Measurements from ENCODE around the gene CGN. TPM values are rescaled to one million over a fixed set of nuclear protein-coding genes. Genes with fewer than 3 reads are reported as not detected.

Gene CGN
- total RNA-seq, 2 donors from 2014 or later: 2.3 TPM; not detected in 1

DNA sequence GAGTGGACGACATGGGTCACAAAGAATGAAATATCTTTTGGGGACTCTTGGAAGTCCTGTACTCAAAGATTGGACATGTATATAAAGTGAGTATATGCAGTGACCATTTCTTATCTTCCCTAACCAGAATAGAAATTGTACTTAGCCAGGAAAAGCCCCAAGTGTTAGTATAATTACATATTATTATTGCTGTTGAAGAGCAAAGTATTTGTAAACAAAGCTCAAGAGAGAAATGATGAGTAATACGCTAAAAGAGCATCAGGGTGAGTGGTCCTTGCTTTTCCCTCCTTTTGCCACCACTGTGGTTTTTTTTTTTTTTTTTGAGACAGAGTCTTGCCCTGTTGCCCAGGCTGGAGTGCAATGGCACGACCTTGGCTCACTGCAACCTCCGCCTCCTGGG is 6.4 kb upstream of the CGN start:
- Histone ChIP-seq H3K4me3 (no peak overlapping the region), H3K4me1 (ENCODE audit: control insufficient read depth in 1 of 2, low read depth in 2 of 2) (no peaks in the 10 kb centered on the region), H3K27ac (no peak overlapping the region), H3K9me3 (no peaks in the 10 kb centered on the region), H3K36me3 (no peaks in the 10 kb centered on the region), H3K27me3 (replicated peaks; ENCODE audit: insufficient read depth) (no peaks in the 10 kb centered on the region)
- ATAC-seq (ENCODE audit: insufficient number of reproducible peaks, low FRiP score, low read depth) (no peak), DNase-seq (ENCODE audit: low spot score) (no peak)
- TF ChIP-seq, protein P1, sequence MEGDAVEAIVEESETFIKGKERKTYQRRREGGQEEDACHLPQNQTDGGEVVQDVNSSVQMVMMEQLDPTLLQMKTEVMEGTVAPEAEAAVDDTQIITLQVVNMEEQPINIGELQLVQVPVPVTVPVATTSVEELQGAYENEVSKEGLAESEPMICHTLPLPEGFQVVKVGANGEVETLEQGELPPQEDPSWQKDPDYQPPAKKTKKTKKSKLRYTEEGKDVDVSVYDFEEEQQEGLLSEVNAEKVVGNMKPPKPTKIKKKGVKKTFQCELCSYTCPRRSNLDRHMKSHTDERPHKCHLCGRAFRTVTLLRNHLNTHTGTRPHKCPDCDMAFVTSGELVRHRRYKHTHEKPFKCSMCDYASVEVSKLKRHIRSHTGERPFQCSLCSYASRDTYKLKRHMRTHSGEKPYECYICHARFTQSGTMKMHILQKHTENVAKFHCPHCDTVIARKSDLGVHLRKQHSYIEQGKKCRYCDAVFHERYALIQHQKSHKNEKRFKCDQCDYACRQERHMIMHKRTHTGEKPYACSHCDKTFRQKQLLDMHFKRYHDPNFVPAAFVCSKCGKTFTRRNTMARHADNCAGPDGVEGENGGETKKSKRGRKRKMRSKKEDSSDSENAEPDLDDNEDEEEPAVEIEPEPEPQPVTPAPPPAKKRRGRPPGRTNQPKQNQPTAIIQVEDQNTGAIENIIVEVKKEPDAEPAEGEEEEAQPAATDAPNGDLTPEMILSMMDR (IDR thresholded peaks at IDR 0.05): no peak

DNA sequence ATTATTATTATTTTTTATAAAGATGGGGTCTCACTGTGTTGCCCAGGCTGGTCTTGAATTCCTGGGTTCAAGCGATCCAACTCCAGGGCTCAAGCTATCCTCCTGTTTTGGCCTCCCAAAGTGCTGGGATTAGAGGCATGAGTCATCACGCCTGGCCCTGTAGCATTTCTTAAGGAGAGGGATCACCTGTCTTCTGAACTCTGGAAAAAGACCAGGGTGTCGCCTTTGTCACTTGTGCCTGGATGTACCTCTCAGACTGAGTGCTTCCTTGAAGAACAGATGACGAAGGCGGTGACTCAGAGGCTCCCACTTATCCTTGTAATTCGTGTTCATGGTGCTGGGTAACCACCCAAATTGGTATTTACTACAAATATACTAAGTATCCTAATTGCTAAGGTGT is 2.4 kb upstream of the CGN start:
- Histone ChIP-seq H3K9me3 (no peaks in the 10 kb centered on the region), H3K4me1 (ENCODE audit: control insufficient read depth in 1 of 2, low read depth in 2 of 2) (peaks cover 8 to 24% of the 10 kb centered on the region in 2 donors), H3K36me3 (no peaks in the 10 kb centered on the region), H3K27me3 (replicated peaks; ENCODE audit: insufficient read depth) (no peaks in the 10 kb centered on the region), H3K4me3 (no peak overlapping the region), H3K27ac (no peak overlapping the region)
- TF ChIP-seq, protein P1 (IDR thresholded peaks at IDR 0.05): no peak
- DNase-seq (ENCODE audit: low spot score): no peak
- ATAC-seq (ENCODE audit: insufficient number of reproducible peaks, low FRiP score, low read depth): no peak

DNA sequence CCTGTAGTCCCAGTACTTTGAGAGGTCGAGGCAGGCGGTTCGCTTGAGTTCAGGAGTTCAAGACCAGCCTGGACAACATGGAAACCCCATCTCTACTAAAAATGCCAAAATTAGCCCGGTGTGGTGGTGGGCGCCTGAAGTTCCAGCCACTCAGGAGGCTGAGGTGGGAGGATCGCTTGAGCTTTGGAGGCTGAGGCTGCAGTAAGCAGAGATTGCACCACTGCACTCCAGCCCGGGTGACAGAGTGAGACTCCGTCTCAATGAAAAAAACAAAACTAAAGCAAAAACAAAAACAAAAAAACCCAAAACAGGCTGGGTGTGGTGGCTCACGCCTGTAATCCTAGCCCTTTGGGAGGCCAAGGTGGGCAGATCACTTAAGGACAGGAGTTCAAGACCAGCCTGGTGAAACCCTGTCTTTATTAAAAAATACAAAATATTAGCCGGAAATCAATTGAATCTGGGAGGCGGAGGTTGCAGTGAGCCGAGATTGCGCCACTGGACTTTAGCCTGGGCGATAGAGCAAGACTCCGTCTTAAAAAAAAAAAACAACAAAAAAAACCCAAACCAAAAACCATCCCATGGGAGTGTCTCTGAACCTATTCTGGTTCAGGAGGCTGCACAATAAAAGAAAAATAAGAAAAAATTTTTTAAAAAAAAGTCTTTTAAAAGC is 1.7 kb upstream of the CGN start:
- no peaks in the 10 kb centered on the region for H3K9me3 ChIP-seq
- DNase-seq (ENCODE audit: low spot score) (no peak), ATAC-seq (ENCODE audit: insufficient number of reproducible peaks, low FRiP score, low read depth) (no peak)
- no peak overlapping the region for H3K27ac ChIP-seq
- TF ChIP-seq, protein P1 (IDR thresholded peaks at IDR 0.05): no peak
- H3K4me3 ChIP-seq: no peak overlapping the region
- H3K27me3 ChIP-seq (replicated peaks; ENCODE audit: insufficient read depth): no peaks in the 10 kb centered on the region
- no peaks in the 10 kb centered on the region for H3K36me3 ChIP-seq
- peaks cover 8 to 24% of the 10 kb centered on the region in 2 donors for H3K4me1 ChIP-seq (ENCODE audit: control insufficient read depth in 1 of 2, low read depth in 2 of 2)

DNA sequence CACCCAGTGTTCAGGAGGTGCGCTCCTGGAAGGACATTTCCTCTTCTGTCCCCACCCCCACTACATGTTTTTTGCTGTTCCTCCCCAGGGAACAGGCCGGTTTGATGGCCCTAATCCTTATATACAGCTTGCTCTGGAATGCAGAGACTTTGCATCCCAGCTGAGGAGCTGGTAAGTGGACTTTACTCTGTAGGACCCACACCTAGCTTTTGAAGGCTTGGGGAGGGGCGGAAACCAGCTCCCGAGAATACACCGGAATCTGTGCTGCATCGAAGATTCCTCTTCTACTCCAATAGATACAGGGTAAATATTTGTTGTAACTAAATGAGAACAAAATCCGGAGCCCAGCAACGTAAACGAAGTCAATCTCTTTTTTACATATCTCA is 1.2 kb upstream of the CGN start:
- Histone ChIP-seq H3K4me3 (peak overlapping the region; percentile 88), H3K9me3 (no peaks in the 10 kb centered on the region), H3K4me1 (ENCODE audit: control insufficient read depth in 1 of 2, low read depth in 2 of 2) (peaks cover 8 to 24% of the 10 kb centered on the region in 2 donors), H3K36me3 (no peaks in the 10 kb centered on the region), H3K27ac (peak overlapping the region in 1 of 2 donors; percentile 56), H3K27me3 (replicated peaks; ENCODE audit: insufficient read depth) (no peaks in the 10 kb centered on the region)
- no peak for DNase-seq (ENCODE audit: low spot score)
- no peak for ATAC-seq (ENCODE audit: insufficient number of reproducible peaks, low FRiP score, low read depth)
- TF ChIP-seq, protein P1 (IDR thresholded peaks at IDR 0.05): no peak

DNA sequence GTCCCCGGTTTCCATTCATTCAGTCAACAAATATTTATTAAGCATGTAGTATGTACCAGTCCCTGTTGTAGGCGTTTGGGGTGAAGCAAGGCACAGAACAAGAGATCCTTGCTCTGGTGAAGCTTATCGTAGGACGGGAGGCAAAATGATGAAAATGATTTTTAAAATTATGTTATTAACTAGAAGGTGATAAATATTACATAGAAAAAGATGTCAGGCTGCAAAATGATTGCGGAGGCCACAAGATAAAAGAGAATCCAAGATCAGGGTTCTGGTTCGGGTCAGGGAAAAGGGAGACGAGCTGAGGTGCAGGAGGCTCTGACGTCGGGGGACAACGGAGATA is 602 bp upstream of the CGN start:
- Histone ChIP-seq H3K4me1 (ENCODE audit: control insufficient read depth in 1 of 2, low read depth in 2 of 2) (peaks cover 8 to 24% of the 10 kb centered on the region in 2 donors), H3K27ac (peak overlapping the region; percentile 45 to 56), H3K4me3 (peak overlapping the region; percentile 88), H3K9me3 (no peaks in the 10 kb centered on the region), H3K27me3 (replicated peaks; ENCODE audit: insufficient read depth) (no peaks in the 10 kb centered on the region), H3K36me3 (no peaks in the 10 kb centered on the region)
- ATAC-seq (ENCODE audit: insufficient number of reproducible peaks, low FRiP score, low read depth) (no peak), DNase-seq (ENCODE audit: low spot score) (no peak)
- TF ChIP-seq, protein P1 (IDR thresholded peaks at IDR 0.05): no peak

All from thoracic aorta (tissue), 2 donors.